ENCODE measurements around the gene AGAP5. TPM values are rescaled to one million over a fixed set of nuclear protein-coding genes. Genes with fewer than 3 reads are reported as not detected.
"Not testable (repeated sequence)": the region's sequence is repeated elsewhere in the genome, so short reads cannot be mapped to it uniquely, and the experiment has no call there.

Gene AGAP5
- total and polyA plus RNA-seq, 10 of the 15 experiments (the other 5 are each of a cell fraction or from before 2014, with no cell fraction given): 0.68 to 8.5 (median 6.7) TPM; not detected in 1

DNA sequence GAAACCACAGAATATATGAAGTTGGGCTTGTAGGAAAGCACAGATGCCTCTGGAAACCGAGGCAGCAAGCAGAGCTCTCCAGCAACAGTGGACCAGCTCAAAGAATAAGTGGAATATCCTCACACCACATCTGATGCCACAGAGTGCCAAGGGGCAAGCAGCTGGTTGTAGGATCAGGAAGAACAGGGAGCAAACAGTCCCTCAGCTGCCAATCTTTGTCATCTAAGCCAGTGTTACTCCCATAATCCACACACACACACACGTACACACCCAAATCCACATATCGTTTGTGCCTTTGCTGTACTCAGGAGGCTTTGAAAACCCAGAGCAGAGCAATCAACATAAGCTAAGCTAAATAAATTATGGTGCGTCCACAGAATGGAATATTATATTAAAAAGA is 25.6 kb upstream of the AGAP5 start:
- DNase-seq (ENCODE audit: low read depth, low spot score) (no peak), FAIRE-seq (no peak), ATAC-seq (no peak)
- H3K4me1 ChIP-seq (ENCODE audit: control insufficient read depth, insufficient read depth, low read length): no peaks in the 10 kb centered on the region
- H3K4me3 ChIP-seq: no peak overlapping the region
- no peak overlapping the region for H3K9ac ChIP-seq (ENCODE audit: control insufficient read depth, insufficient read depth, low read length)
- no peaks in the 10 kb centered on the region for H3K27me3 ChIP-seq (replicated peaks in 1 of 2; ENCODE audit: control insufficient read depth in 2 of 2, insufficient read depth in 2 of 2, low read length in 1 of 2)
- H3K9me3 ChIP-seq (replicated peaks; ENCODE audit: control insufficient read depth, insufficient read depth, low read length): no peaks in the 10 kb centered on the region
- intact Hi-C loops (cut with micrococcal nuclease; ENCODE audit: unreplicated experiment) (no loop called here), in situ Hi-C loops (cut with MboI) (no loop called here)
- ChIA-PET RAD21 (ENCODE audit: unreplicated experiment) (no interaction called here), CTCF (no interaction called here), POLR2A (no interaction called here), SMC1A (ENCODE audit: uncharacterized antibody, unreplicated experiment) (interaction anchor here (0.6 kb wide), 1 partner anchor 49 kb away, joined by 3 read pairs; a partner anchor contains a TSS)
- H3K36me3 ChIP-seq (ENCODE audit: control insufficient read depth in 2 of 2, insufficient read depth in 2 of 2, low read length in 1 of 2): peaks cover 4 to 7% of the 10 kb centered on the region in 2 experiments; a peak in 3 of 4 replicates
- H4K20me1 ChIP-seq (ENCODE audit: control insufficient read depth, insufficient read depth): no peaks in the 10 kb centered on the region
- TF ChIP-seq RAD51 (IDR thresholded peaks at IDR 0.05): no peak
- TF ChIP-seq, protein P1, sequence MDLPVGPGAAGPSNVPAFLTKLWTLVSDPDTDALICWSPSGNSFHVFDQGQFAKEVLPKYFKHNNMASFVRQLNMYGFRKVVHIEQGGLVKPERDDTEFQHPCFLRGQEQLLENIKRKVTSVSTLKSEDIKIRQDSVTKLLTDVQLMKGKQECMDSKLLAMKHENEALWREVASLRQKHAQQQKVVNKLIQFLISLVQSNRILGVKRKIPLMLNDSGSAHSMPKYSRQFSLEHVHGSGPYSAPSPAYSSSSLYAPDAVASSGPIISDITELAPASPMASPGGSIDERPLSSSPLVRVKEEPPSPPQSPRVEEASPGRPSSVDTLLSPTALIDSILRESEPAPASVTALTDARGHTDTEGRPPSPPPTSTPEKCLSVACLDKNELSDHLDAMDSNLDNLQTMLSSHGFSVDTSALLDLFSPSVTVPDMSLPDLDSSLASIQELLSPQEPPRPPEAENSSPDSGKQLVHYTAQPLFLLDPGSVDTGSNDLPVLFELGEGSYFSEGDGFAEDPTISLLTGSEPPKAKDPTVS (IDR thresholded peaks at IDR 0.05; ENCODE audit: low read depth, low read length): no peak
- no peak for TF ChIP-seq CBFB (IDR thresholded peaks at IDR 0.05; ENCODE audit: low read depth)
- TF ChIP-seq PBX3 (IDR thresholded peaks at IDR 0.05; ENCODE audit: insufficient replicate concordance, low read depth, low read length): no peak
- no peak for TF ChIP-seq DPF2 (IDR thresholded peaks at IDR 0.05)
- TF ChIP-seq NR2C2 (IDR thresholded peaks at IDR 0.05; ENCODE audit: borderline replicate concordance, control insufficient read depth, insufficient read length, low read depth): no peak
- no peak for TF ChIP-seq SIX5 (IDR thresholded peaks at IDR 0.05; ENCODE audit: low read depth, low read length, severe bottlenecking)
- TF ChIP-seq STAT1 (conservative IDR thresholded peaks at IDR 0.05): no peak
- no peak for TF ChIP-seq MEF2B (IDR thresholded peaks at IDR 0.05; ENCODE audit: partially characterized antibody, poor library complexity, severe bottlenecking)
- TF ChIP-seq, protein P2, sequence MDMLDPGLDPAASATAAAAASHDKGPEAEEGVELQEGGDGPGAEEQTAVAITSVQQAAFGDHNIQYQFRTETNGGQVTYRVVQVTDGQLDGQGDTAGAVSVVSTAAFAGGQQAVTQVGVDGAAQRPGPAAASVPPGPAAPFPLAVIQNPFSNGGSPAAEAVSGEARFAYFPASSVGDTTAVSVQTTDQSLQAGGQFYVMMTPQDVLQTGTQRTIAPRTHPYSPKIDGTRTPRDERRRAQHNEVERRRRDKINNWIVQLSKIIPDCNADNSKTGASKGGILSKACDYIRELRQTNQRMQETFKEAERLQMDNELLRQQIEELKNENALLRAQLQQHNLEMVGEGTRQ (IDR thresholded peaks at IDR 0.05; ENCODE audit: borderline replicate concordance, low read depth, low read length): no peak
- TF ChIP-seq SPI1 (IDR thresholded peaks at IDR 0.05; ENCODE audit: borderline replicate concordance, insufficient read depth, low read depth, low read length): no peak
- TF ChIP-seq SMAD5 (IDR thresholded peaks at IDR 0.05; ENCODE audit: low read depth): no peak
- TF ChIP-seq JUNB (IDR thresholded peaks at IDR 0.05): no peak
- TF ChIP-seq PML (IDR thresholded peaks at IDR 0.05; ENCODE audit: low read length): no peak
- TF ChIP-seq CBX5 (IDR thresholded peaks at IDR 0.05; ENCODE audit: low read depth): no peak
- no peak overlapping the region for H2AFZ ChIP-seq (ENCODE audit: control insufficient read depth, low read depth, low read length)
- 86% methylated on average over 4 of the region's 4 CpGs for WGBS (ENCODE audit: insufficient coverage, insufficient replicate concordance, low lambda C conversion rate, missing lambda C conversion rate)
- no peak overlapping the region for H3K27ac ChIP-seq (ENCODE audit: control insufficient read depth, insufficient read depth)
- no TSS peak for BruUV-seq (replicated peaks)
- no peak overlapping the region for H3K4me2 ChIP-seq (ENCODE audit: control insufficient read depth, insufficient read depth)
- no peaks in the 10 kb centered on the region; the same call in 1 of the 2 replicates for H3K79me2 ChIP-seq (ENCODE audit: control insufficient read depth, insufficient read depth, low read length)

DNA sequence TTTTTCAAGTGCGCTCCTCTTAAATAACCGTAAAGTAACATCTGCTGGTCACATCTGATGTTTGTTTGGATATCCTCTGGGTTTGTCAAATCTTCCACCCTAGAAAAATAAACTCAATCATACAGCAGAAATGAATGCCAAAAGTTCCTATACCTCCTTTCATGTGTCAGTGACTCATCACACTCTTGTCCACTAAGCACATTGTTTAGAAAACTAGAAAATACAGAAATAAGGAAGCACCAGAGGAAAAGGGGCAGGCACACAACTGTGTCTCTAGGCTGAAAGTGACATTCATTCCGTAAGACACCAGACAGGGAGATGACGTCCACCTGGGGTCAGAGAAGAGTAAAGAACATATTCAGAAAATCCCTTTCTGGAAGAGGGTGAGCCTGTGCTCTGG is 22.7 kb upstream of the AGAP5 start:
- H2AFZ ChIP-seq (ENCODE audit: control insufficient read depth, low read depth, low read length); SMC1A ChIA-PET (ENCODE audit: uncharacterized antibody, unreplicated experiment); intact Hi-C loops (cut with micrococcal nuclease; ENCODE audit: unreplicated experiment); H3K27ac ChIP-seq (ENCODE audit: control insufficient read depth, insufficient read depth); ATAC-seq; FAIRE-seq; H3K4me1 ChIP-seq (ENCODE audit: control insufficient read depth, insufficient read depth, low read length); H4K20me1 ChIP-seq (ENCODE audit: control insufficient read depth, insufficient read depth); H3K79me2 ChIP-seq (ENCODE audit: control insufficient read depth, insufficient read depth, low read length); POLR2A ChIA-PET; DNase-seq (ENCODE audit: low read depth, low spot score); H3K4me3 ChIP-seq; CTCF ChIA-PET; H3K4me2 ChIP-seq (ENCODE audit: control insufficient read depth, insufficient read depth); BruUV-seq (replicated peaks); H3K9me3 ChIP-seq (replicated peaks; ENCODE audit: control insufficient read depth, insufficient read depth, low read length); H3K27me3 ChIP-seq (replicated peaks in 1 of 2; ENCODE audit: control insufficient read depth in 2 of 2, insufficient read depth in 2 of 2, low read length in 1 of 2); H3K9ac ChIP-seq (ENCODE audit: control insufficient read depth, insufficient read depth, low read length); in situ Hi-C loops (cut with MboI): not testable (repeated sequence)
- WGBS (ENCODE audit: insufficient coverage, insufficient replicate concordance, low lambda C conversion rate, missing lambda C conversion rate): 98% methylated on average over 4 of the region's 4 CpGs
- H3K36me3 ChIP-seq (ENCODE audit: control insufficient read depth in 2 of 2, insufficient read depth in 2 of 2, low read length in 1 of 2): peaks cover 4 to 18% of the 10 kb centered on the region in 2 experiments
- RAD21 ChIA-PET (ENCODE audit: unreplicated experiment): interaction anchor here (1.3 kb wide), 1 partner anchor 10 kb away, joined by 3 read pairs; no protein-coding TSS in a partner anchor
